Adrenal gland (tissue), 12 donors: ENCODE measurements around the gene FAM131C. TPM values are rescaled to one million over a fixed set of nuclear protein-coding genes. Genes with fewer than 3 reads are reported as not detected.

ENCODE experiments used
- DNase-seq, 7 donors: peaks; one replicate each; pipeline ENCODE4 v3.0.0-alpha.2; 2019 to 2020
- H3K27ac ChIP-seq, 5 donors: fragments of 200-600 bp; sonication (generic) in 4 of 5; 1 replicate in 3 of 5; 2 replicates in 2 of 5; pipeline versions ENCODE4 v1.5.1 to v1.8.0; 2016 to 2020; ENCODE audit warnings: mild to moderate bottlenecking in 1 of 5
- H3K27me3 ChIP-seq: fragments of 200-600 bp; 2 replicates; pipeline ENCODE4 v1.8.0; 2021
- H3K36me3 ChIP-seq, 2 donors: fragments of 200-600 bp; replicated peaks in 1 of 2; 1 replicate in 1 of 2; 2 replicates in 1 of 2; pipeline versions ENCODE4 v1.5.1 to v1.8.0; 2018 to 2022
- H3K4me1 ChIP-seq, 2 donors: fragments of 200-600 bp; replicated peaks in 1 of 2; 1 replicate in 1 of 2; 2 replicates in 1 of 2; pipeline versions ENCODE4 v1.5.1 to v1.8.0; 2018 to 2021
- H3K4me3 ChIP-seq, 4 donors: fragments of 200-600 bp; sonication (generic) in 3 of 4; one replicate each; pipeline ENCODE4 v1.5.1; 2016 to 2018
- H3K9me3 ChIP-seq, 3 donors: fragments of 200-600 bp; sonication (generic) in 1 of 3; replicated peaks in 1 of 3; 1 replicate in 2 of 3; 2 replicates in 1 of 3; pipeline versions ENCODE4 v1.5.1 to v1.8.0; 2016 to 2021
- CTCF ChIP-seq, 6 experiments: fragments of 450-650 bp in 4 of 6; fragments of 200-600 bp in 2 of 6; sonication (generic) in 1 of 6; IDR thresholded peaks; 1 replicate in 5 of 6; 2 replicates in 1 of 6; pipeline versions ENCODE4 v1.5.1 to v1.8.0; 2016 to 2021; ENCODE audit warnings: antibody characterized with exemption in 6 of 6, mild to moderate bottlenecking in 2 of 6, moderate library complexity in 1 of 6
- POLR2A ChIP-seq, 2 donors: fragments of 450-650 bp; IDR thresholded peaks; one replicate each; pipeline ENCODE4 v1.6.1; 2017; ENCODE audit warnings: antibody characterized with exemption in 2 of 2, mild to moderate bottlenecking in 2 of 2, moderate library complexity in 1 of 2
- WGBS, 4 donors: extraction: QIAGEN DNeasy Blood & Tissue Kit in 2 of 4; methylation state at CpG; one replicate each; pipeline versions ENCODE4 v1.1.5 to v1.1.7; 2013 to 2017; 5-methylcytosine and 5-hydroxymethylcytosine counted together
- intact Hi-C, 2 donors: fragments of 100-400 bp; cut with DNase I; formaldehyde crosslinking; loops; one replicate each; pipeline versions ENCODE4 v1.14.1 to v1.15.0; 2022 to 2023
- polyA plus RNA-seq, 3 donors: library from polyadenylated mRNA; stranded (reverse); fragments of 200-250 nt in 2 of 3; fragments of 350-450 nt in 1 of 3; fragmentation: Illumina TruSeq in 1 of 3; extraction: RNeasy Lipid Tissue Mini Kit (QIAGEN cat#74804) in 1 of 3; gene quantifications; one replicate each; pipeline ENCODE4 v1.2.3, GENCODE V29; 2013 to 2014
- total RNA-seq, 9 donors: library from RNA; depleted of rRNA in 4 of 9; stranded (reverse); fragments of >200 nt in 4 of 9; fragments of 120-200 nt in 1 of 9; fragmentation: NEBNext Ultra II Directional in 1 of 9; extraction: Animal tissue kit (Norgen Biotek cat#: 25700) in 1 of 9; gene quantifications; one replicate each; pipeline versions ENCODE4 v1.1.0 to v1.2.4, GENCODE V29; 2013 to 2023
- donor health status: healthy with polysubstance abuse.
- donor health status: Bipolar disorder and iron deficiency.
- donor health status: DM: yes; HTN: yes; CAD: no.
- donor health status: DM: no; HTN: no; CAD: no.
- donor health status: DM: no; HTN: no; CAD: no.
- donor health status: DM: yes; HTN: yes; CAD: no.

Gene FAM131C
- total and polyA plus RNA-seq, 12 donors = 3.0 to 12.0 (median 4.9) TPM

- no peaks in the 10 kb centered on the region for H3K27me3 ChIP-seq
- WGBS, 4 donors = 0 to 3% (median 2%) methylated on average over 2 to 36 of the region's 36 CpGs
- no peaks in the 10 kb centered on the region for H3K36me3 ChIP-seq
- H3K4me1 ChIP-seq = peaks cover 53 to 56% of the 10 kb centered on the region in 2 donors
- H3K9me3 ChIP-seq = no peaks in the 10 kb centered on the region
- H3K27ac ChIP-seq = peak overlapping the region in 4 of 5 donors; percentile 60 to 97 (median 94)
- H3K4me3 ChIP-seq = peak overlapping the region in 2 of 4 donors; percentile 12 to 41
- intact Hi-C loops = loop anchor here in 1 of 2 donors (5.0 to 10.0 kb wide), 2 partner anchors 45 to 172 kb away; no protein-coding TSS in a partner anchor
- TF ChIP-seq POLR2A (IDR thresholded peaks at IDR 0.05) (peak in 1 of 2 donors; percentile 29), CTCF (IDR thresholded peaks at IDR 0.05) (peak in 3 of 6 experiments; percentile 35 to 46 (median 40))
- DNase-seq = peak; percentile 89 to 97 (median 93)
Observed at GRCh38 chr1:16012590-16013219, 60.7 kb downstream of the FAM131C start.

GRCh38 chr1:16011936-16012589, 61.4 kb downstream of the FAM131C start:
- Histone ChIP-seq H3K4me3 (no peak overlapping the region), H3K27ac (peak overlapping the region in 4 of 5 donors; percentile 22 to 97 (median 94)), H3K4me1 (peaks cover 48 to 50% of the 10 kb centered on the region in 2 donors), H3K36me3 (no peaks in the 10 kb centered on the region), H3K27me3 (no peaks in the 10 kb centered on the region), H3K9me3 (no peaks in the 10 kb centered on the region)
- TF ChIP-seq POLR2A (IDR thresholded peaks at IDR 0.05) (no peak), CTCF (IDR thresholded peaks at IDR 0.05) (no peak)
- 89 to 92% (median 89%) methylated on average over 10 to 11 of the region's 11 CpGs for WGBS, 4 donors
- intact Hi-C loops = loop anchor here in 1 of 2 donors (5.0 to 10.0 kb wide), 2 partner anchors 45 to 173 kb away; no protein-coding TSS in a partner anchor
- no peak for DNase-seq

- no peaks in the 10 kb centered on the region for H3K9me3 ChIP-seq
- peaks cover 37 to 38% of the 10 kb centered on the region in 2 donors for H3K4me1 ChIP-seq
- H3K27ac ChIP-seq = no peak overlapping the region
- intact Hi-C loops = loop anchor here in 1 of 2 donors (5.0 to 10.0 kb wide), 2 partner anchors 46 to 174 kb away; no protein-coding TSS in a partner anchor
- H3K27me3 ChIP-seq = no peaks in the 10 kb centered on the region
- no peak overlapping the region for H3K4me3 ChIP-seq
- no peak for DNase-seq
- no peaks in the 10 kb centered on the region for H3K36me3 ChIP-seq
- WGBS, 4 donors = 94 to 97% (median 95%) methylated on average over 3 of the region's 3 CpGs
- TF ChIP-seq POLR2A (IDR thresholded peaks at IDR 0.05) = no peak
- no peak for TF ChIP-seq CTCF (IDR thresholded peaks at IDR 0.05)
Observed at GRCh38 chr1:16010837-16011236, 62.6 kb downstream of the FAM131C start.

- TF ChIP-seq POLR2A (IDR thresholded peaks at IDR 0.05) = no peak
- TF ChIP-seq CTCF (IDR thresholded peaks at IDR 0.05) = no peak
- DNase-seq = no peak
- H3K4me1 ChIP-seq = peaks cover 26% of the 10 kb centered on the region in 2 donors
- H3K4me3 ChIP-seq = no peak overlapping the region
- H3K27me3 ChIP-seq = no peaks in the 10 kb centered on the region
- 79 to 87% (median 83%) methylated on average over 8 to 11 of the region's 11 CpGs for WGBS, 4 donors
- no peak overlapping the region for H3K27ac ChIP-seq
- intact Hi-C loops = loop anchor here (5.0 to 10.0 kb wide), 4 partner anchors 38 to 175 kb away; no protein-coding TSS in a partner anchor
- H3K9me3 ChIP-seq = no peaks in the 10 kb centered on the region
- H3K36me3 ChIP-seq = no peaks in the 10 kb centered on the region
Observed at GRCh38 chr1:16009678-16010077, 63.8 kb downstream of the FAM131C start.
